Mammary epithelial cell (primary cell): ENCODE data around the gene RAPGEF2.

Source experiments
- EZH2 ChIP-seq: IDR thresholded peaks from 2 replicates; pipeline ENCODE4 v1.6.1; 2012; ENCODE audit warnings: low read length, inconsistent platforms, borderline replicate concordance
- TF ChIP-seq, protein P1 (sequence below), 2 donors: IDR thresholded peaks in 1 of 2; conservative IDR thresholded peaks in 1 of 2; 2 replicates each; pipeline ENCODE4 v1.5.1; 2011 to 2012; ENCODE audit warnings: inconsistent platforms in 2 of 2, low read length in 2 of 2, mild to moderate bottlenecking in 2 of 2, control low read depth in 1 of 2, low read depth in 1 of 2; ENCODE audit not compliant: insufficient read depth in 1 of 2; ENCODE audit errors: extremely low read depth in 1 of 2

DNA sequence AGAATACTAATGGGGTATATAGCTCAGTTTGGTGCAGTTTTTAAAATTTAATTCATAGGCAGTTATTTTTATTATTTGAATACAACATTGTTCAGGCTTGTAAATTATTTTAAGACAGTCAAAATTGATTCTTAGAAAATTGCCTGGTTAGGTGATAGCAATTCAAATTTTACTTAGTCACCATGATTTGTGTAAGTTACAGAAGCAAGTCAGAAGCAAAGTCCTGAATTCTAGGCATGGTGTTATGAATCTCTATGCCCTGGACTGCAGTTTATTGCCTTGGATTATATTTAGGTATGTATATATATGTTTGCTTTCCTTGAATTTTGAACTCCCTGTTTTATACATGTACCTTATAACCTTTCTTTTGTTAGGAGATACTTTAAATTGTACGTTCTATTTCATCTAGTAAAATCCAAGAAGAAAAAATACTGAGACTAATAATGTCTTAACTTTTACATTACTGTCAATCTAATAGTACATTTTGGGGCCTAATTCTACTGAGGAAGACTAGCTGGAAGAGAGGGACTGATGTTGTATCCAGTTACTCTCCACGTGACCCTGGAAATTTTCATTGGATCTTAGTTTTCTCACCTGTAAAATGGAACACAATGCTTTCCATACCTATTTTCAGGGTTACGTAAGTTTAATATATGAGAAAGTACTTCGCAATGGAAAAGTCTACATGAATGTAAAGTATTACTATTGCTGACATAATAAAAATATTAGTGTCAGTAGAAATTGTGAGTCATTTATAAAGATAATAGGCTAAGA, 25.1 kb downstream of the RAPGEF2 start:
- TF ChIP-seq, protein P1, sequence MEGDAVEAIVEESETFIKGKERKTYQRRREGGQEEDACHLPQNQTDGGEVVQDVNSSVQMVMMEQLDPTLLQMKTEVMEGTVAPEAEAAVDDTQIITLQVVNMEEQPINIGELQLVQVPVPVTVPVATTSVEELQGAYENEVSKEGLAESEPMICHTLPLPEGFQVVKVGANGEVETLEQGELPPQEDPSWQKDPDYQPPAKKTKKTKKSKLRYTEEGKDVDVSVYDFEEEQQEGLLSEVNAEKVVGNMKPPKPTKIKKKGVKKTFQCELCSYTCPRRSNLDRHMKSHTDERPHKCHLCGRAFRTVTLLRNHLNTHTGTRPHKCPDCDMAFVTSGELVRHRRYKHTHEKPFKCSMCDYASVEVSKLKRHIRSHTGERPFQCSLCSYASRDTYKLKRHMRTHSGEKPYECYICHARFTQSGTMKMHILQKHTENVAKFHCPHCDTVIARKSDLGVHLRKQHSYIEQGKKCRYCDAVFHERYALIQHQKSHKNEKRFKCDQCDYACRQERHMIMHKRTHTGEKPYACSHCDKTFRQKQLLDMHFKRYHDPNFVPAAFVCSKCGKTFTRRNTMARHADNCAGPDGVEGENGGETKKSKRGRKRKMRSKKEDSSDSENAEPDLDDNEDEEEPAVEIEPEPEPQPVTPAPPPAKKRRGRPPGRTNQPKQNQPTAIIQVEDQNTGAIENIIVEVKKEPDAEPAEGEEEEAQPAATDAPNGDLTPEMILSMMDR (conservative IDR thresholded peaks at IDR 0.05 in 1 of 2, IDR thresholded peaks at IDR 0.05 in 1 of 2; ENCODE audit: extremely low read depth in 1 of 2, insufficient read depth in 1 of 2, low read depth in 1 of 2, low read length in 2 of 2): no peak
- no peak for TF ChIP-seq EZH2
